Right atrium auricular region (tissue), 2 donors: ENCODE results near the gene SNX9. TPM values are rescaled to one million over a fixed set of nuclear protein-coding genes. Genes with fewer than 3 reads are reported as not detected.

Source experiments
- DNase-seq: peaks from one replicate; pipeline ENCODE4 v3.0.0-alpha.2; 2019; ENCODE audit warnings: low spot score
- H3K27ac ChIP-seq, 2 donors: fragments of 200-600 bp; sonication (generic); 1 replicate in 1 of 2; 2 replicates in 1 of 2; pipeline ENCODE4 v1.5.1; 2016 to 2019
- H3K27me3 ChIP-seq, 2 donors: fragments of 200-600 bp; sonication (generic); one replicate each; pipeline versions ENCODE4 v1.5.1 to v1.6.0; 2017 to 2019
- H3K36me3 ChIP-seq: fragments of 200-600 bp; sonication (generic); one replicate; pipeline ENCODE4 v1.5.1; 2016
- H3K4me1 ChIP-seq, 2 donors: fragments of 200-600 bp; sonication (generic); one replicate each; pipeline versions ENCODE4 v1.5.1 to v1.6.0; 2017 to 2019
- H3K4me3 ChIP-seq, 2 donors: fragments of 200-600 bp; sonication (generic); 1 replicate in 1 of 2; 2 replicates in 1 of 2; pipeline ENCODE4 v1.5.1; 2017 to 2019; ENCODE audit warnings: mild to moderate bottlenecking in 1 of 2, moderate library complexity in 1 of 2
- H3K9me3 ChIP-seq, 2 donors: fragments of 200-600 bp; sonication (generic); one replicate each; pipeline ENCODE4 v1.5.1; 2019
- total RNA-seq, 2 donors: library from RNA; depleted of rRNA; stranded (reverse); fragments of >200 nt; gene quantifications; one replicate each; pipeline ENCODE4 v1.1.0, GENCODE V29; 2016
- TF ChIP-seq, protein P1 (sequence below), 2 donors: fragments of 200-600 bp; sonication (generic); IDR thresholded peaks; one replicate each; pipeline ENCODE4 v1.5.1; 2019; ENCODE audit warnings: antibody characterized with exemption in 2 of 2

SNX9 gene
- total RNA-seq, 2 donors from 2014 or later = 26.6 to 39.4 TPM

DNA sequence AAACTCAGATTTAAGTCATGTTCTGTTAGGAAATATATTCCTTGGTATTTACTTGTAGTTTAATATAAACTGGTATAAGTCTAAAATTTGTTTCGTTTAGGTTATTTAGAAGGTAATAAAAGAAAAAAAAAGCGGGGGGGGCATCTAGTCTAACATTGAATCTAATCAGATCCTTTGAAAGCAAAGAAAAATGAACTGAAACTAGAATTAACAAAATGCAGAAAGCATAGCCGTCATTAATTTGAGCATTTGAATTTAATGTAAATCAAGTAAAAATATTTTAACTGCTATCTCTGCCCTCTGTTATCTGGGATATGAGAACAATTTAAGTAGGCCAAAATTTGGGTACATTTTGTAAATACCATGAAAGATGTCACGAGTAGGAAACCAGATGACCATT lies 54.1 kb downstream of the SNX9 start:
- H3K4me3 ChIP-seq = no peak overlapping the region
- H3K9me3 ChIP-seq = no peaks in the 10 kb centered on the region
- H3K36me3 ChIP-seq = peaks cover 47% of the 10 kb centered on the region
- H3K27ac ChIP-seq = no peak overlapping the region
- no peak for DNase-seq
- TF ChIP-seq, protein P1, sequence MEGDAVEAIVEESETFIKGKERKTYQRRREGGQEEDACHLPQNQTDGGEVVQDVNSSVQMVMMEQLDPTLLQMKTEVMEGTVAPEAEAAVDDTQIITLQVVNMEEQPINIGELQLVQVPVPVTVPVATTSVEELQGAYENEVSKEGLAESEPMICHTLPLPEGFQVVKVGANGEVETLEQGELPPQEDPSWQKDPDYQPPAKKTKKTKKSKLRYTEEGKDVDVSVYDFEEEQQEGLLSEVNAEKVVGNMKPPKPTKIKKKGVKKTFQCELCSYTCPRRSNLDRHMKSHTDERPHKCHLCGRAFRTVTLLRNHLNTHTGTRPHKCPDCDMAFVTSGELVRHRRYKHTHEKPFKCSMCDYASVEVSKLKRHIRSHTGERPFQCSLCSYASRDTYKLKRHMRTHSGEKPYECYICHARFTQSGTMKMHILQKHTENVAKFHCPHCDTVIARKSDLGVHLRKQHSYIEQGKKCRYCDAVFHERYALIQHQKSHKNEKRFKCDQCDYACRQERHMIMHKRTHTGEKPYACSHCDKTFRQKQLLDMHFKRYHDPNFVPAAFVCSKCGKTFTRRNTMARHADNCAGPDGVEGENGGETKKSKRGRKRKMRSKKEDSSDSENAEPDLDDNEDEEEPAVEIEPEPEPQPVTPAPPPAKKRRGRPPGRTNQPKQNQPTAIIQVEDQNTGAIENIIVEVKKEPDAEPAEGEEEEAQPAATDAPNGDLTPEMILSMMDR (IDR thresholded peaks at IDR 0.05) = no peak
- no peaks in the 10 kb centered on the region for H3K4me1 ChIP-seq
- H3K27me3 ChIP-seq = no peaks in the 10 kb centered on the region

DNA sequence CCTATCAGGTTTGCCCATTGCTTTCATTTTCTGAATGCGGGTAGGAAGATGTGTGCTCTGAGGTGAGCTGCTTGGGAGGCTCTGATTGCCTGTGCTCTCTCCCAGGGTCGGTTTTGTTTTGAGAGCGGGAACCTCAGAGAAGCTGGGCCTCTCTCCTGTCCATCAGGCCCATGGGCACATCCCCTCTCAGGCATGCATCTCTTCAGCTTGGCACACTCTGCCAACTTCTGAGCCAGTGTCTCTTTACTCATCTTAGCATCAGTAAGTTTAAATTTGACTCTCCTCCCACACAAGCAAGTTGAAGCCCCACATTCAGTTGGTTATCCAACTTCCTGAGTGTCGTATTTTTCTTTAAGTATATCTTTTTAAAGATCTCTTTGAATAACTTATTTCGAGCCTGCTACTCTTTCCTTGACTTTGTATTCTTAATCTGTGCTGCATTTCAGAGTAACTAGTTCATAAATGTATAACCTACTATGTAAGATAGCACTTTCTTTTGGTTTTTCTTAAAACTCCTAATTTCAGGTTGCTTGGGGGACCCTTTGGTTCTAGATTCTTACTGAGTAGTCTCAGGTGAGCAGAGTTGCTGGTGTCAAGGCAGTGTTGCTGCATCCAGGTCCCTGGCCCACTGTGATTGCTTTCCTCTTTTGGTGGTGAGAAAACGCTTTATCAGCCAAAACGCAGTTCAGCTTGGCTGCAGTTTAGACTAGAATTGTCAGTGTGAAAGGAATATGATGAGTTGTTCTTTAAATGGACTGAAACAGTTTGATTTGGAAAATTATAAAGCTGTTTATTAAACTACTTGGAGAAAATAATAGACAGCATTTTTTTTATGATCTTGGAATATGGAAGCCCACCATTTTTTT lies 54.8 kb downstream of the SNX9 start:
- Histone ChIP-seq H3K4me3 (no peak overlapping the region), H3K36me3 (peaks cover 46% of the 10 kb centered on the region), H3K4me1 (no peaks in the 10 kb centered on the region), H3K27ac (no peak overlapping the region), H3K27me3 (no peaks in the 10 kb centered on the region), H3K9me3 (no peaks in the 10 kb centered on the region)
- TF ChIP-seq, protein P1 (IDR thresholded peaks at IDR 0.05) = no peak
- DNase-seq = no peak

DNA sequence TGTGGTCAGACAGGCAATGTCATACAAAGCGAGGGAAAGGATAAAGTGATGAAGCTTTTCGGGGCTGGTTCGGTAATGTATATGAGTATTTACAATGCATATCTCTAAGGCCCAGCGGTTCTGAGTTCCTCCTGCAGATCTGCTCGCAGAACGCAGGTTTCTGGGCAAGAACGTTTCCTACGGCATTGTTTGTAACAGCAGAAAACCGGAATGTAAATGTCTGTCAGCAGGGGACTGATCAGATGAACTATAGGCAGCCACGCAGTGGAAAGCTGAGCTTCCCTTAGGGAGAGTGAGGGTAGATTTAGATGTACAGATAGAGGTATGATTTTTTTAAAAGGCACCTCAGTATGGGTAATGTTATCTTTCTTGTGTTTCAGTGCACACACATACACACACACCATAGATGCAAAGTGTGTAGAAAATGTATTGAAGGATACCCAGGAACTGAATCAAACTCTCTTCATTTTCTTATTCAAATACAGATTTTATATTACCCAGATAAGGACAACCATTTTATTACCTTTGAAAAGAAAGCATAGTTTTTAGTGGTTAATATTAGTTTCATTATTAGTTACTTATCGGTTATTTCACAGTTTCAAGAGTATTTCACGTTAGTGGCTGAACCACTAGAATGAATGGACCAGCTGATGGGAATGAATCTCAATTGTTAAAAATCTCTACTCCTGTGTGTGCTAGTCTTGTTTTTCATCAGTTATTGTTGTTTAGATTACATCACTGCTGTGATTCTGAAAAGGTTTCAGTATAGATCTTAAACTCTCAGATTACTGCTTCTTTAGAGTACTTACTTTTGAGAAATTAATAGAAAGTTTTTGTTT lies 56.2 kb downstream of the SNX9 start:
- H3K27ac ChIP-seq = no peak overlapping the region
- H3K9me3 ChIP-seq = no peaks in the 10 kb centered on the region
- no peak overlapping the region for H3K4me3 ChIP-seq
- H3K27me3 ChIP-seq = no peaks in the 10 kb centered on the region
- no peaks in the 10 kb centered on the region for H3K4me1 ChIP-seq
- TF ChIP-seq, protein P1 (IDR thresholded peaks at IDR 0.05) = no peak
- DNase-seq = no peak
- H3K36me3 ChIP-seq = peaks cover 34% of the 10 kb centered on the region

DNA sequence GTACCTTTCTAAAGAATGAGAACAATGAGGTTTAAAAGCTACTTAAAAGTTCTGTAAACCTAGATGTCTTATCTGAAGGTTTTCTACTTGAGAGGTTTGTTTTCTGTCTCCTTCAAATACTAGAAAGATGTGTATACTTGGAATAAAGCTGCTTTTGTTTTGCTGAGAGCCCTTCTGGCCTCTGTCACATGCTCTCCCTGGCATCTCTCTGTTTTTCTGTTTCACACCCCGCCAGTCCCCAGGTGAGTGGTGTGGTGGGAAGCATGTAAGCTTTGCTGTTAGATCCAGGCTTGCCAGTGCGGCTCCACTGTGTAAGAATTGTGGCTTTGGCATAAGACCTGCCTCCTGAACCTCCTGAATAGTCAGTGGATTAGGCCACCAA lies 56.8 kb downstream of the SNX9 start:
- no peaks in the 10 kb centered on the region for H3K27me3 ChIP-seq
- H3K36me3 ChIP-seq = peaks cover 28% of the 10 kb centered on the region
- H3K27ac ChIP-seq = no peak overlapping the region
- DNase-seq = no peak
- TF ChIP-seq, protein P1 (IDR thresholded peaks at IDR 0.05) = no peak
- no peak overlapping the region for H3K4me3 ChIP-seq
- H3K9me3 ChIP-seq = no peaks in the 10 kb centered on the region
- H3K4me1 ChIP-seq = no peaks in the 10 kb centered on the region

DNA sequence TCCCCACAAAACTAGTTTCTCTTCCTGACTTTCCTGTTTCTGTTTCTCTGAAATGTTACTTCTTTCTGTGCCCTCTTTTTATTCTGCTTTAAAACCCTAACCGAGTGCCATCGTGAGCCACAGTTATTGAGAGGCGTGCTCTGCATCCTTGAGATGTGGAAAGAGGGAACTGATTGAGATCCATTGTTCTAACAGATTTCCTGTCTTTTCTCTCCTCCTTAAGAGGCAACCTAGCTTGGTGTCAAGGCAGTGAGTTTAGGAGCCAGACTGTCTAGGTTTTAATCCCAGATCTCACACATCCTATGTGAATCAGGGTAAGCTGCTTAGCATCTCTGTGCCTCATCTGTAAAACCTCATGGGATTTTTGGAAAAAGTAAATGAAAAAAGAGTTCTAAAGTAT lies 57.5 kb downstream of the SNX9 start:
- Histone ChIP-seq H3K9me3 (no peaks in the 10 kb centered on the region), H3K36me3 (peaks cover 21% of the 10 kb centered on the region), H3K4me3 (no peak overlapping the region), H3K27me3 (no peaks in the 10 kb centered on the region), H3K27ac (no peak overlapping the region), H3K4me1 (no peaks in the 10 kb centered on the region)
- TF ChIP-seq, protein P1 (IDR thresholded peaks at IDR 0.05) = no peak
- no peak for DNase-seq
